Uterus (tissue), 2 donors: ENCODE measurements around the gene NLRP10.

Source experiments
- POLR2A ChIP-seq, 2 donors: fragments of 450-650 bp; IDR thresholded peaks; one replicate each; pipeline ENCODE4 v1.6.1; 2016; ENCODE audit warnings: antibody characterized with exemption in 2 of 2, mild to moderate bottlenecking in 1 of 2, moderate library complexity in 1 of 2
- TF ChIP-seq, protein P1 (sequence below), 4 experiments: fragments of 200-600 bp in 2 of 4; fragments of 450-650 bp in 2 of 4; sonication (generic) in 2 of 4; IDR thresholded peaks; one replicate each; pipeline ENCODE4 v1.5.1; 2016 to 2019; ENCODE audit warnings: antibody characterized with exemption in 4 of 4, mild to moderate bottlenecking in 2 of 4, moderate library complexity in 1 of 4

DNA sequence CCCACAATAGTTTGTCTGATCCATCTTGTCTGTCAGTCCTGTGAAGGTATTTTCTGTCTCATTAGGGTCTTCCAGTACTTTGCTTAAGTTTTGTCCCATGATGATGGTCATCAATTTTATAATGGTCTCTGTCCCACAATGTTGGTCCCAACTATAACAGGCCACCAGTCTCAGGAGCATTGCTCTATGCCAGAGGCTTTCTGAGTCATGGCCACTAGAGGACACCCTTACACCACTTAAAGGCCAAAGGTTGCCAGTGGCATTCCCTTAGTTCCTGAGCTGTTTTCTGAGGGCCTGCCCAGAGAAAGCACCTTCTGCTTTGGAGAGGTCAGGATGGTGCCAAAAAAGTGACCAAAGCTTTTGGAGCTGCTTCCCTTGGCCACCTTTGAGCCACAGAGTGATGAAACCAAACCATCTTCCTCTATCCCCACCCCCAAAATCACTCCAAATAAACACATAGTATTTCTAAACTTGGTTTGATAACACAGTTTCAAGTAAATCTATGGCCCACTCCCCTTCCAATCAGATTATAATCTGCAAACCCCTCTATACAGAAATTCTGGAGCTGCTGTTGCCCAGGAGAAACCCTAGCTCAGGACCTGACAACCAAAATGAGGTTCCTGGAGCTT, 41.2 kb upstream of the NLRP10 start:
- TF ChIP-seq POLR2A (IDR thresholded peaks at IDR 0.05): no peak
- TF ChIP-seq, protein P1, sequence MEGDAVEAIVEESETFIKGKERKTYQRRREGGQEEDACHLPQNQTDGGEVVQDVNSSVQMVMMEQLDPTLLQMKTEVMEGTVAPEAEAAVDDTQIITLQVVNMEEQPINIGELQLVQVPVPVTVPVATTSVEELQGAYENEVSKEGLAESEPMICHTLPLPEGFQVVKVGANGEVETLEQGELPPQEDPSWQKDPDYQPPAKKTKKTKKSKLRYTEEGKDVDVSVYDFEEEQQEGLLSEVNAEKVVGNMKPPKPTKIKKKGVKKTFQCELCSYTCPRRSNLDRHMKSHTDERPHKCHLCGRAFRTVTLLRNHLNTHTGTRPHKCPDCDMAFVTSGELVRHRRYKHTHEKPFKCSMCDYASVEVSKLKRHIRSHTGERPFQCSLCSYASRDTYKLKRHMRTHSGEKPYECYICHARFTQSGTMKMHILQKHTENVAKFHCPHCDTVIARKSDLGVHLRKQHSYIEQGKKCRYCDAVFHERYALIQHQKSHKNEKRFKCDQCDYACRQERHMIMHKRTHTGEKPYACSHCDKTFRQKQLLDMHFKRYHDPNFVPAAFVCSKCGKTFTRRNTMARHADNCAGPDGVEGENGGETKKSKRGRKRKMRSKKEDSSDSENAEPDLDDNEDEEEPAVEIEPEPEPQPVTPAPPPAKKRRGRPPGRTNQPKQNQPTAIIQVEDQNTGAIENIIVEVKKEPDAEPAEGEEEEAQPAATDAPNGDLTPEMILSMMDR (IDR thresholded peaks at IDR 0.05): peak; percentile 77 to 92 (median 82)
